Right lobe of liver (tissue), 4 donors: ENCODE results near the gene LCN1.

Experiments
- CTCF ChIP-seq, 4 donors: fragments of 200-600 bp in 3 of 4; fragments of 450-650 bp in 1 of 4; IDR thresholded peaks; one replicate each; pipeline versions ENCODE4 v1.5.1 to v1.8.0; 2016 to 2022; ENCODE audit warnings: antibody characterized with exemption in 4 of 4, mild to moderate bottlenecking in 2 of 4
- POLR2A ChIP-seq: fragments of 450-650 bp; IDR thresholded peaks from one replicate; pipeline ENCODE4 v1.6.1; 2017; ENCODE audit warnings: antibody characterized with exemption, mild to moderate bottlenecking
- donor health status: DM: no; HTN: no; CAD: no.
- donor health status: DM: no; HTN: no; CAD: no.
- donor health status: DM: no; HTN: yes; CAD: no.

DNA sequence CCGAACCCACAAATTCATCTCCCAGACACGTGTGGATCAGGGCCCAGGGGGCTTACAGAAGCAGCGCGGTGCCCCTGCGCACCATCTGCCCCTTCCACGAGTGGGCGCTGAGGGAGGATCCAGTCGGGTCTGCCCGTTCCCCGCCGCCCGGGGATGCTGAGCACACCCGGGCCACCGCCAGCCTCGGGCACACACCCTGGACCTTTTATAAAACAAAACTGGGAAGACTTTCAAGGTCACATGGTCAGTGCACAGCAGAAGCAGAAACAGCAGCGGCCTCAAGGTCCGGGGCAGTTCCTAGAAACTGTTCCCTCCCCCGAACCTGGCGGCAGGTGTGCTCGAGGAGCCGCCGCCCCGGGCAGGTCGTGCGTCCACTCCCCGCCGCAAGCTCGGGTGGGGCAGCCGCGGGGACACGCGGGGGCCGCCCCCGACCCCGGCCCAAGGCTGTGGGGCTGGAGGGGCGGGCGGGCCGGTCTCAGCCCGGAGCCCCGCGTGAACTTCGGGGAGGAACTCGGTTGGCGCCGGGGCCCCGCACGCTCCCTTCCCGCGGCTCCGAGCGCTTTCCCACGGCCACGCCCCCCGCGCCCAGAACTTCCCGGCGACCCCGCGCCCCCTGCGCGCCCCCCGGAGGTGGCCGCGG is 42.3 kb upstream of the LCN1 start:
- TF ChIP-seq CTCF (IDR thresholded peaks at IDR 0.05) (peak in 2 of 4 donors; percentile 16 to 19), POLR2A (peak; percentile 35)
